ENCODE results near the gene DMWD.
"Not testable (repeated sequence)": the region's sequence is repeated elsewhere in the genome, so short reads cannot be mapped to it uniquely, and the experiment has no call there.

The DMWD gene

GRCh38 chr19:45757695-45758094 is 35.0 kb downstream of the DMWD start:
- in situ Hi-C loops (cut with HindIII; ENCODE audit: low sequenced_read_pairs) = no loop called here

DNA sequence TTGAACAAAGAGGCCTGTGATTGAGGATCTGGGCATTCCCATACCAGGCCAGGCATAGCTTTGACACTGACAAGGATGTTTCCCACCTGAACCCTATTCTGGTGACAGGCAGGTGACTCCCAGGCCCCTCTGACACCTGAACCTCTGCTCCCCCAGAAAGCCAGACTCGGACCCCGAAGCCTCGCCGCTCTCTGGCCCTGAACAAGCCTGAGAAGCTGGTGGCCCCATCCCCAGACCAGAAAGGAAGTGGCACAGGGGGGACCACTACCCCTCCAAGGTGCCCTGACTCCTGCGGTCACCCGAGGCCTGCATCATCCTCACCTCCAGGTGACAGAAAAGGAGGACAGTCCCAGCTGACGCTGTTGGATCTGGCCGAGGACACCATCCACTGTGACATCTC is 38.3 kb downstream of the DMWD start:
- in situ Hi-C loops (cut with HindIII; ENCODE audit: low sequenced_read_pairs) = no loop called here

GRCh38 chr19:45753548-45753947 is 39.1 kb downstream of the DMWD start:
- in situ Hi-C loops (cut with HindIII; ENCODE audit: low sequenced_read_pairs) = no loop called here

DNA sequence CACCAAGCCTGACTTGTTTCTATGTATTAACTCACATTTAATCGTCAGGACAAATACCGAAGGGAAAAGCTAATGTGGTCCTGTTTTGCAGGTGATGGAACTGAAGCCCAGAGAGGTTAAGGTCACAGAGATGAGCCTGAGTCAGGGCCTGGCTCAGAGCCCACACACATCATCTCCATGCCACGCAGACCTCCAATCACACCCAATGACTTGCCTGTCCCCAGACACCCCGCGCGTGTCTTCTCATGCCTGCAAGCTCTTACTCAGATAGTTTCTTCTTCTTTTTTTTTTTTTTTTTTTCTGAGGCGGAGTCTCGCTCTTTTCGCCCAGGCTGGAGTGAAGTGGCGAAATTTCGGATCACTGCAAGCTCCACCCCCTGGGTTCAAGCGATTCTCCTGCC is 40.0 kb downstream of the DMWD start:
- in situ Hi-C loops (cut with HindIII; ENCODE audit: low sequenced_read_pairs) = no loop called here

DNA sequence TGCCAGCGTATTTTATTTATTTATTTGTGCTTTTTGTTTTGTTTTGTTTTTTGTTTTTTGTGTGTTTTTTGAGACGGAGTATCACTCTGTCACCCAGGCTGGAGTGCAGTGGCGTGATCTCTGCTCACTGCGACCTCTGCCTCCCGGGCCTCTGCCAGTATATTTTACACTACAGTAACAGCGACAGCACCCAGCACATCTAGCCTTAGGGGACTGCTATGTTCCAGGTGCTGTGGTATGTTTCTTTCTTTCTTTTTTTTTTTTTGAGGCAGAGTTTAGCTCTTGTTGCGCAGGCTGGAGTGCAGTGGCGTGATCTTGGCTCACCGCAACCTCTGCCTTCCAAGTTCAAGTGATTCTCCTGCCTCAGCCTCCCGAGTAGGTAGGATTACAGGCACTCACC is 41.2 kb downstream of the DMWD start:
- in situ Hi-C loops (cut with HindIII; ENCODE audit: low sequenced_read_pairs) = not testable (repeated sequence)

GRCh38 chr19:45747513-45747912 is 45.1 kb downstream of the DMWD start:
- in situ Hi-C loops (cut with HindIII; ENCODE audit: low sequenced_read_pairs) = no loop called here

- in situ Hi-C loops (cut with HindIII; ENCODE audit: low sequenced_read_pairs) = no loop called here
These were observed 45.8 kb downstream of the DMWD start for GRCh38 chr19:45746866-45747265.

DNA sequence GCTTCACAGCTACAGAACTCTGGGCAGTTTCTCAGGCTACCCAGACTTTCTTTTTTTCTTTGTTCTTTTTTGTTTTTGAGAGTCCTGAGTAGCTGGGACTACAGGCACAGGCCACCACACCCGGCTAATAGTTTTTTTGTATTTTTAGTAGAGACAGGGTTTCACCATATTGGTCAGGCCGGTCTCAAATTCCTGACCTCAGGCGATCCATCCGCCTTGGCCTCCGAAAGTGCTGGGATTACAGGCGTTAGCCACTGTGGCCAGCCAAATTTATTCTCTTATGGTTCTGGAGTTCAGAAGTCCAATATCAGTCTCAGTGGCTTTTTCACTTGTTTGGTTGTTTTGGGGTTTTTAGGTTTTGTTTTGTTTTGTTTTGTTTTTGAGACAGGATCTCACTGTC is 47.0 kb downstream of the DMWD start:
- in situ Hi-C loops (cut with HindIII; ENCODE audit: low sequenced_read_pairs) = no loop called here

GRCh38 chr19:45742969-45743368 is 49.7 kb downstream of the DMWD start:
- in situ Hi-C loops (cut with HindIII; ENCODE audit: low sequenced_read_pairs) = no loop called here

GRCh38 chr19:45739498-45740439 is 52.9 kb downstream of the DMWD start:
- in situ Hi-C loops (cut with HindIII; ENCODE audit: low sequenced_read_pairs) = no loop called here

- in situ Hi-C loops (cut with HindIII; ENCODE audit: low sequenced_read_pairs) = no loop called here
These were observed 59.4 kb downstream of the DMWD start, which contains the start of gene MEIOSIN for GRCh38 chr19:45733160-45733810. Gene MEIOSIN (plus strand): TSS chr19:45733439. CDS start chr19:45735377, 1,938 bp downstream.

Measured in DLD1 (cell line).